Measurements from ENCODE around the gene SLC12A5. TPM values are rescaled to one million over a fixed set of nuclear protein-coding genes. Genes with fewer than 3 reads are reported as not detected.

SLC12A5 gene
- total and polyA plus RNA-seq, 2 of the 4 experiments (the other 2 are of a cell fraction): 2.2 TPM; not detected in 1

DNA sequence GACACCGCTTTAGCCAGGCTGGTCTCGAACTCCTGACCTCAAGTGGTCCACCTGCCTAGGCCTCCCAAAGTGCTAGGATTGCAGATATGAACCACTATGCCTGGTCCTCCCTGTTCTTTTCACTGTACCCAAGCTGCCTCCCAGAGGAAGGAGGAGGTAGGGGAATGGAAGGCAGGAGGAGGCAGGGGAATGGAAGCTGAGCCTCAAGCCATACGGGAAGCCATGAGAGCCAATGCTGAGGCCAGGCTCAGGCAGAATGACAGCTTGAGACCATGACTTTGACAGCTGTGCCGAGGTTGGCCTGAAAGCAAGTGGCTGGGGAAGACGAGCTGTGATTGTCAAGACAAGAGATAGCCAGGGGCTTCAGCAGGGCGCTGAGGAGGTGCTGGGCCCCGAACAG lies 43.4 kb upstream of the SLC12A5 start:
- H2AK5ac ChIP-seq (ENCODE audit: low read depth, low read length): no peak overlapping the region
- H3K4ac ChIP-seq (ENCODE audit: low read depth, low read length): no peak overlapping the region
- H3K4me3 ChIP-seq (ENCODE audit: insufficient read depth, low read depth, low read length): no peak overlapping the region
- no peaks in the 10 kb centered on the region for H3K4me1 ChIP-seq (ENCODE audit: control insufficient read depth, insufficient read depth, low read length)
- no peak overlapping the region for H2BK15ac ChIP-seq (ENCODE audit: low read depth, low read length)
- H3K9me3 ChIP-seq (ENCODE audit: control insufficient read depth, insufficient read depth, low read length): no peaks in the 10 kb centered on the region
- H4K8ac ChIP-seq (ENCODE audit: low read depth in 2 of 2, low read length in 2 of 2): no peak overlapping the region
- no peak overlapping the region for H2BK120ac ChIP-seq (ENCODE audit: low read depth, low read length)
- no peak overlapping the region for H3K4me2 ChIP-seq (ENCODE audit: low read depth, low read length)
- ATAC-seq (ENCODE audit: low read depth) (no peak), DNase-seq (no peak)
- H3K27ac ChIP-seq (ENCODE audit: insufficient read depth, low read length): no peak overlapping the region
- no peak overlapping the region for H4K91ac ChIP-seq (ENCODE audit: insufficient read depth, low read depth, low read length)
- no peak overlapping the region for H4K5ac ChIP-seq (ENCODE audit: low read depth, low read length)
- H3K56ac ChIP-seq (ENCODE audit: extremely low read depth, insufficient read depth, low read length): no peak overlapping the region
- H4K20me1 ChIP-seq (ENCODE audit: insufficient read depth, low read length): no peaks in the 10 kb centered on the region
- TF ChIP-seq RAD21 (IDR thresholded peaks at IDR 0.05; ENCODE audit: low read length): no peak; the same call in 1 of the 2 replicates
- TF ChIP-seq POLR2A (IDR thresholded peaks at IDR 0.05; ENCODE audit: low read depth, low read length): no peak
- no peak for TF ChIP-seq CEBPB (IDR thresholded peaks at IDR 0.05; ENCODE audit: low read depth, low read length)
- TF ChIP-seq, protein P1, sequence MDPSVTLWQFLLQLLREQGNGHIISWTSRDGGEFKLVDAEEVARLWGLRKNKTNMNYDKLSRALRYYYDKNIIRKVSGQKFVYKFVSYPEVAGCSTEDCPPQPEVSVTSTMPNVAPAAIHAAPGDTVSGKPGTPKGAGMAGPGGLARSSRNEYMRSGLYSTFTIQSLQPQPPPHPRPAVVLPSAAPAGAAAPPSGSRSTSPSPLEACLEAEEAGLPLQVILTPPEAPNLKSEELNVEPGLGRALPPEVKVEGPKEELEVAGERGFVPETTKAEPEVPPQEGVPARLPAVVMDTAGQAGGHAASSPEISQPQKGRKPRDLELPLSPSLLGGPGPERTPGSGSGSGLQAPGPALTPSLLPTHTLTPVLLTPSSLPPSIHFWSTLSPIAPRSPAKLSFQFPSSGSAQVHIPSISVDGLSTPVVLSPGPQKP (IDR thresholded peaks at IDR 0.05; ENCODE audit: borderline replicate concordance, low read depth, low read length): no peak
- TF ChIP-seq, protein P2, sequence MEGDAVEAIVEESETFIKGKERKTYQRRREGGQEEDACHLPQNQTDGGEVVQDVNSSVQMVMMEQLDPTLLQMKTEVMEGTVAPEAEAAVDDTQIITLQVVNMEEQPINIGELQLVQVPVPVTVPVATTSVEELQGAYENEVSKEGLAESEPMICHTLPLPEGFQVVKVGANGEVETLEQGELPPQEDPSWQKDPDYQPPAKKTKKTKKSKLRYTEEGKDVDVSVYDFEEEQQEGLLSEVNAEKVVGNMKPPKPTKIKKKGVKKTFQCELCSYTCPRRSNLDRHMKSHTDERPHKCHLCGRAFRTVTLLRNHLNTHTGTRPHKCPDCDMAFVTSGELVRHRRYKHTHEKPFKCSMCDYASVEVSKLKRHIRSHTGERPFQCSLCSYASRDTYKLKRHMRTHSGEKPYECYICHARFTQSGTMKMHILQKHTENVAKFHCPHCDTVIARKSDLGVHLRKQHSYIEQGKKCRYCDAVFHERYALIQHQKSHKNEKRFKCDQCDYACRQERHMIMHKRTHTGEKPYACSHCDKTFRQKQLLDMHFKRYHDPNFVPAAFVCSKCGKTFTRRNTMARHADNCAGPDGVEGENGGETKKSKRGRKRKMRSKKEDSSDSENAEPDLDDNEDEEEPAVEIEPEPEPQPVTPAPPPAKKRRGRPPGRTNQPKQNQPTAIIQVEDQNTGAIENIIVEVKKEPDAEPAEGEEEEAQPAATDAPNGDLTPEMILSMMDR (conservative IDR thresholded peaks at IDR 0.05; ENCODE audit: low read depth, low read length): no peak
- TF ChIP-seq BHLHE40 (IDR thresholded peaks at IDR 0.05; ENCODE audit: low read depth, low read length): no peak
- TF ChIP-seq SMC3 (IDR thresholded peaks at IDR 0.05; ENCODE audit: low read depth, low read length): no peak
- TF ChIP-seq FOS (IDR thresholded peaks at IDR 0.05; ENCODE audit: low read depth, low read length): no peak
- no peak for TF ChIP-seq NFE2L2 (IDR thresholded peaks at IDR 0.05; ENCODE audit: low read depth, low read length)
- TF ChIP-seq MXI1 (IDR thresholded peaks at IDR 0.05; ENCODE audit: borderline replicate concordance, low read depth, low read length): no peak
- no peak for TF ChIP-seq MAZ (IDR thresholded peaks at IDR 0.05; ENCODE audit: borderline replicate concordance, low read depth, low read length)
- TF ChIP-seq, protein P3, sequence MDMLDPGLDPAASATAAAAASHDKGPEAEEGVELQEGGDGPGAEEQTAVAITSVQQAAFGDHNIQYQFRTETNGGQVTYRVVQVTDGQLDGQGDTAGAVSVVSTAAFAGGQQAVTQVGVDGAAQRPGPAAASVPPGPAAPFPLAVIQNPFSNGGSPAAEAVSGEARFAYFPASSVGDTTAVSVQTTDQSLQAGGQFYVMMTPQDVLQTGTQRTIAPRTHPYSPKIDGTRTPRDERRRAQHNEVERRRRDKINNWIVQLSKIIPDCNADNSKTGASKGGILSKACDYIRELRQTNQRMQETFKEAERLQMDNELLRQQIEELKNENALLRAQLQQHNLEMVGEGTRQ (IDR thresholded peaks at IDR 0.05; ENCODE audit: low read depth, low read length): no peak
- TF ChIP-seq RCOR1 (IDR thresholded peaks at IDR 0.05; ENCODE audit: insufficient replicate concordance, low read length): no peak
- no peak for TF ChIP-seq MAFK (IDR thresholded peaks at IDR 0.05; ENCODE audit: low read depth, low read length)
- no peak for TF ChIP-seq RFX5 (IDR thresholded peaks at IDR 0.05; ENCODE audit: low read depth, low read length)
- TF ChIP-seq CHD1 (IDR thresholded peaks at IDR 0.05; ENCODE audit: low read depth, low read length): no peak
- BruUV-seq (replicated peaks): no TSS peak
- ChIA-PET POLR2A (ENCODE audit: unreplicated experiment) (no interaction called here), CTCF (interaction anchor here (0.6 to 2.0 kb wide), 2 partner anchors 15 to 29 kb away, joined by 3 to 10 read pairs; no protein-coding TSS in a partner anchor)
- no peaks in the 10 kb centered on the region for H3K36me3 ChIP-seq (ENCODE audit: control insufficient read depth, insufficient read depth, low read length)
- H3K9ac ChIP-seq (ENCODE audit: low read depth, low read length): no peak overlapping the region
- no peak overlapping the region for H2BK20ac ChIP-seq (ENCODE audit: low read depth, low read length)
- H2AFZ ChIP-seq (replicated peaks; ENCODE audit: low read length, poor library complexity): peak overlapping the region; percentile 33
- H3K79me1 ChIP-seq (ENCODE audit: low read depth in 1 of 2, low read length in 2 of 2): no peaks in the 10 kb centered on the region
- dilution Hi-C loops (cut with HindIII; ENCODE audit: low sequenced_read_pairs, unreplicated experiment): no loop called here
- in situ Hi-C loops (cut with MboI; ENCODE audit: low sequenced_read_pairs): no loop called here
- H2BK5ac ChIP-seq (ENCODE audit: low read depth, low read length, poor library complexity, severe bottlenecking): no peak overlapping the region
- H3K18ac ChIP-seq (ENCODE audit: low read depth, low read length): no peak overlapping the region
- peaks cover 13% of the 10 kb centered on the region for H3K27me3 ChIP-seq (ENCODE audit: control insufficient read depth, insufficient read depth, low read length)
- H3K23ac ChIP-seq (ENCODE audit: low read depth, low read length): no peak overlapping the region
- no peak overlapping the region for H3K14ac ChIP-seq (replicated peaks; ENCODE audit: low read depth, low read length)
- no peaks in the 10 kb centered on the region for H3K9me1 ChIP-seq (ENCODE audit: insufficient read depth, low read length)
- 5% methylated on average over 3 of the region's 7 CpGs; no CpG with 5 or more reads in 1 of the 2 experiments for WGBS, 2 experiments (ENCODE audit: extremely low coverage in 2 of 2, insufficient read length in 1 of 2)
- no peak overlapping the region for H2AK9ac ChIP-seq (replicated peaks; ENCODE audit: low read depth, low read length, poor library complexity)
- intact Hi-C loops (cut with micrococcal nuclease): no loop called here
